Body of pancreas (tissue), 4 donors: ENCODE measurements around the gene CDK11B. TPM values are rescaled to one million over a fixed set of nuclear protein-coding genes. Genes with fewer than 3 reads are reported as not detected.
A peak's percentile ranks its signal among the peaks of the same experiment; 100 is the strongest.
"Not testable (repeated sequence)": the region's sequence is repeated elsewhere in the genome, so short reads cannot be mapped to it uniquely, and the experiment has no call there.

Source experiments
- ATAC-seq: fragments of 150-250 bp; one replicate; pipeline ENCODE4 v1.9.1; 2016
- DNase-seq, 4 donors: peaks; one replicate each; pipeline ENCODE4 v3.0.0-alpha.2; 2019
- H3K27ac ChIP-seq, 4 donors: fragments of 200-600 bp; sonication (generic); 1 replicate in 3 of 4; 2 replicates in 1 of 4; pipeline versions ENCODE4 v1.5.1 to v1.6.1; 2016 to 2019; ENCODE audit warnings: mild to moderate bottlenecking in 1 of 4, mixed read lengths in 1 of 4, moderate library complexity in 1 of 4
- H3K27me3 ChIP-seq, 2 donors: fragments of 200-600 bp; sonication (generic); one replicate each; pipeline ENCODE4 v1.6.0; 2016; ENCODE audit warnings: mild to moderate bottlenecking in 1 of 2
- H3K36me3 ChIP-seq, 2 donors: fragments of 200-600 bp; sonication (generic); replicated peaks in 1 of 2; 2 replicates each; pipeline ENCODE4 v1.5.1; 2016; ENCODE audit warnings: low read depth in 2 of 2; ENCODE audit not compliant: insufficient read depth in 1 of 2
- H3K4me1 ChIP-seq: fragments of 200-600 bp; sonication (generic); one replicate; pipeline ENCODE4 v1.6.0; 2016
- H3K4me3 ChIP-seq, 2 donors: fragments of 200-600 bp; sonication (generic); 1 replicate in 1 of 2; 2 replicates in 1 of 2; pipeline ENCODE4 v1.5.1; 2016 to 2019
- H3K9me3 ChIP-seq, 3 donors: fragments of 200-600 bp; sonication (generic); 1 replicate in 2 of 3; 2 replicates in 1 of 3; pipeline ENCODE4 v1.5.1; 2016
- CTCF ChIP-seq, 7 experiments: fragments of 450-650 bp in 4 of 7; fragments of 200-600 bp in 3 of 7; sonication (generic) in 3 of 7; IDR thresholded peaks; one replicate each; pipeline ENCODE4 v1.5.1; 2016 to 2019; ENCODE audit warnings: antibody characterized with exemption in 7 of 7
- POLR2A ChIP-seq, 3 donors: fragments of 450-650 bp; IDR thresholded peaks; one replicate each; pipeline ENCODE4 v1.6.1; 2016; ENCODE audit warnings: antibody characterized with exemption in 3 of 3, mild to moderate bottlenecking in 2 of 3
- WGBS, 2 donors: methylation state at CpG; one replicate each; pipeline ENCODE4 v1.1.5; 2017; 5-methylcytosine and 5-hydroxymethylcytosine counted together
- intact Hi-C: fragments of 100-400 bp; cut with DNase I; formaldehyde crosslinking; loops from one replicate; pipeline ENCODE4 v1.15.1; 2023
- total RNA-seq, 2 donors: library from RNA; depleted of rRNA; stranded (reverse); fragments of >200 nt; gene quantifications; one replicate each; pipeline ENCODE4 v1.1.0, GENCODE V29; 2016

CDK11B gene
- total RNA-seq, 2 donors from 2014 or later, result 14.5 to 45.5 TPM

DNA sequence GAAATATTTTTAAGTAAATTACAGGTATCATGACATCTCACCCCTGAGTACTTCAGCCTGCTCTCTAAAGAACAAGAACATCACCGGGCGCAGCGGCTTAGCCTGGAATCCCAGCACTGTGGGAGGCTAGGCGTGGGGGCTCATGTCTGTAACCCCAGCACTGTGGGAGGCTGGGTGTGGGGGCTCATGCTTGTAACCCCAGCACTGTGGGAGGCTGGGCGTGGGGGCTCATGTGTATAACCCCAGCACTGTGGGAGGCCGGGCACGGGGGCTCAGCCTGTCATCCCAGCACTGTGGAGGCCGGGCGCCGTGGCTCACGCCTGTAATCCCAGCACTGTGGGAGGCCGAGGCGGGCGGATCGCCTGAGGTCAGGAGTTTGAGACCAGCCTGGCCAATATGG lies 7.7 kb upstream of the CDK11B start:
- Histone ChIP-seq H3K36me3 (peaks cover 0 to 15% of the 10 kb centered on the region in 2 donors), H3K4me3 (no peak overlapping the region), H3K9me3 (no peaks in the 10 kb centered on the region), H3K27me3 (no peaks in the 10 kb centered on the region), H3K27ac (no peak overlapping the region), H3K4me1 (peaks cover 18% of the 10 kb centered on the region)
- intact Hi-C loops, result no loop called here
- DNase-seq (peak in 2 of 4 donors; percentile 4 to 9), ATAC-seq (no peak)
- TF ChIP-seq CTCF (IDR thresholded peaks at IDR 0.05), result no peak
- TF ChIP-seq POLR2A (IDR thresholded peaks at IDR 0.05), result no peak
- 92 to 98% methylated on average over 9 to 13 of the region's 15 CpGs for WGBS, 2 donors

GRCh38 chr1:1665815-1666251 lies 7.0 kb upstream of the CDK11B start:
- no peak for TF ChIP-seq POLR2A (IDR thresholded peaks at IDR 0.05)
- TF ChIP-seq CTCF (IDR thresholded peaks at IDR 0.05), result peak in 2 of 7 experiments; percentile 14 to 24
- Histone ChIP-seq H3K36me3 (peaks cover 0 to 11% of the 10 kb centered on the region in 2 donors), H3K27ac (peak overlapping the region in 1 of 4 donors; percentile 78), H3K4me3 (no peak overlapping the region), H3K4me1 (peaks cover 18% of the 10 kb centered on the region), H3K27me3 (no peaks in the 10 kb centered on the region), H3K9me3 (no peaks in the 10 kb centered on the region)
- 73 to 78% methylated on average over 14 to 25 of the region's 25 CpGs for WGBS, 2 donors
- intact Hi-C loops, result no loop called here
- peak in 2 of 4 donors; percentile 13 to 23 for DNase-seq
- no peak for ATAC-seq

- Histone ChIP-seq H3K4me3 (no peak overlapping the region), H3K9me3 (no peaks in the 10 kb centered on the region), H3K36me3 (peaks cover 0 to 11% of the 10 kb centered on the region in 2 donors), H3K27ac (peak overlapping the region; percentile 58 to 78 (median 64)), H3K4me1 (peaks cover 18% of the 10 kb centered on the region), H3K27me3 (no peaks in the 10 kb centered on the region)
- DNase-seq (peak in 1 of 4 donors; percentile 22), ATAC-seq (peak; percentile 4)
- TF ChIP-seq POLR2A (IDR thresholded peaks at IDR 0.05), result no peak
- no peak for TF ChIP-seq CTCF (IDR thresholded peaks at IDR 0.05)
- intact Hi-C loops, result no loop called here
- 85 to 86% methylated on average over 14 to 27 of the region's 27 CpGs for WGBS, 2 donors
Measured at GRCh38 chr1:1664941-1665814, 6.4 kb upstream of the CDK11B start.

DNA sequence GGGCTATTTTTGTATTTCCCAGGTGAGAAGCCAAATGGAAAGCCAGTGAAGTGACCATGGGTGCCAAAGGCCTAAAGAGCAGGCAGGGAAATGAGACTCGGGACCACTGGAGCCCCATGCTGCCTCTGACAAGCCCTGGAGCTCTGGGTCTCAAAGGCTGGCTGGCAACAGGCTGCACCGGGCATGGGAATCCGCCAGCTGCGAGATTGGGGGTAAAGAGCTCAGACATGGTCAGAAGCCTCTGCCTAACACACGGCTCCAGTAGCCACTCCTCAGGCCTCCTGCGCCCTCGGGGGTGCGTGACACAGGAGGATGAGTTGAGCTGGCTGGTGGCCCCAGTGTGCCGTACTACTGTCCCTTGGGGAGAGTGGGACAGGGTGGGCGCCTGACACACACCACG lies 5.5 kb upstream of the CDK11B start:
- H3K36me3 ChIP-seq, result peaks cover 0 to 11% of the 10 kb centered on the region in 2 donors
- intact Hi-C loops, H3K27me3 ChIP-seq, H3K9me3 ChIP-seq, H3K4me3 ChIP-seq: not testable (repeated sequence)
- ATAC-seq (peak; percentile 57), DNase-seq (peak; percentile 70 to 94 (median 80))
- WGBS, 2 donors, result 13% methylated on average over 1 of the region's 11 CpGs; no CpG with 5 or more reads in 1 of the 2 donors
- peak overlapping the region; percentile 58 to 78 (median 64) for H3K27ac ChIP-seq
- H3K4me1 ChIP-seq, result peaks cover 23% of the 10 kb centered on the region

- peak in 3 of 4 donors; percentile 50 to 61 (median 61) for DNase-seq
- 48% methylated on average over 15 of the region's 15 CpGs; no CpG with 5 or more reads in 1 of the 2 donors for WGBS, 2 donors
- intact Hi-C loops, H3K9me3 ChIP-seq, ATAC-seq, H3K4me3 ChIP-seq, H3K27me3 ChIP-seq: not testable (repeated sequence)
- peak overlapping the region; percentile 54 to 78 (median 60) for H3K27ac ChIP-seq
- H3K36me3 ChIP-seq, result peaks cover 0 to 11% of the 10 kb centered on the region in 2 donors
- peaks cover 23% of the 10 kb centered on the region for H3K4me1 ChIP-seq
Measured at GRCh38 chr1:1662830-1663560, 4.2 kb upstream of the CDK11B start.

GRCh38 chr1:1662392-1662791 lies 3.6 kb upstream of the CDK11B start:
- Histone ChIP-seq H3K4me1 (peaks cover 23% of the 10 kb centered on the region), H3K27ac (peak overlapping the region; percentile 54 to 78 (median 60)), H3K36me3 (peaks cover 0 to 11% of the 10 kb centered on the region in 2 donors)
- H3K27me3 ChIP-seq, DNase-seq, H3K9me3 ChIP-seq, intact Hi-C loops, H3K4me3 ChIP-seq, ATAC-seq: not testable (repeated sequence)
- 55 to 82% methylated on average over 2 to 9 of the region's 9 CpGs for WGBS, 2 donors

- H3K9me3 ChIP-seq, ATAC-seq, H3K4me1 ChIP-seq, intact Hi-C loops, H3K27ac ChIP-seq, H3K4me3 ChIP-seq, H3K27me3 ChIP-seq: not testable (repeated sequence)
- 93 to 94% methylated on average over 11 of the region's 11 CpGs for WGBS, 2 donors
- H3K36me3 ChIP-seq, result peaks cover 6 to 18% of the 10 kb centered on the region in 2 donors
- peak in 1 of 4 donors; percentile 5 for DNase-seq
Measured at GRCh38 chr1:1648265-1648664, 10.5 kb downstream of the CDK11B start.

DNA sequence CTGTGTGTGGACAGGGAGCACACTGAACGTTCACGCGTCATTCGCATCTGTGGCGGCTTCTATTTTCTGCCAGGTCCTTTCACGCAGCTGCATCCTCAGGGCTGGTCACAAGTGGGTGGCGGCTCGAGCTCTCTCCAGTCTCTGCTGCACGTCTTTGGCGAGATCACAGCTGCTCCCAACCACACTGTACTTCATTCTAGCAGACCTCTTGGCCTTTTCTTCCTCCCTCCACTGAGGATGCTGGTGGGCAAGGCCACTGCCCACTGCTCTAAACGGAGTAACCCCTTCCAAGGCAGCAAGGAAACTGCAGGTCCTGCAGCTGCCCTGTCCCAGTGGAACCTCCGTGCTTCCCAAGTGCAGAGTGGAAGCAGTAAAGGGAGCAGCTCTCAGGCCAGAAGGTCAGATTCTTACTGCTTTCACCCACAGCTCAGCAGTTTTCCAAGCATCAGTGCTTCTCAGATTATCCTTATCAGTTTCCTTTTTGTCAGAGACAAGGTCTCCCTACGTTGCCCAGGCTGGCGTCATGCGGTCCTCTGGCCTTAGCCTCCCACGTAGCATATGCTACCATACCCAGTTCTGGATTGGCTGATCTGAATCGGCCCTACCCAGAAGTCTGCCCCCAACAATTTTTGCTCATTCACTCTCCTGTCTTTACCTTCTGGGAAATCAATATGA lies 11.1 kb downstream of the CDK11B start:
- H3K27ac ChIP-seq, intact Hi-C loops, ATAC-seq, H3K4me1 ChIP-seq, H3K9me3 ChIP-seq, H3K27me3 ChIP-seq, H3K4me3 ChIP-seq: not testable (repeated sequence)
- peaks cover 6 to 18% of the 10 kb centered on the region in 2 donors for H3K36me3 ChIP-seq
- 73 to 84% methylated on average over 17 of the region's 17 CpGs for WGBS, 2 donors
- DNase-seq, result peak in 1 of 4 donors; percentile 4
